Kidney glomerular epithelial cell (primary cell): ENCODE data around the gene CRISP2.

Experiments used
- DNase-seq: peaks from one replicate; lab custom pipeline; 2025; lab: John Stamatoyannopoulos, UW

Gene CRISP2

DNA sequence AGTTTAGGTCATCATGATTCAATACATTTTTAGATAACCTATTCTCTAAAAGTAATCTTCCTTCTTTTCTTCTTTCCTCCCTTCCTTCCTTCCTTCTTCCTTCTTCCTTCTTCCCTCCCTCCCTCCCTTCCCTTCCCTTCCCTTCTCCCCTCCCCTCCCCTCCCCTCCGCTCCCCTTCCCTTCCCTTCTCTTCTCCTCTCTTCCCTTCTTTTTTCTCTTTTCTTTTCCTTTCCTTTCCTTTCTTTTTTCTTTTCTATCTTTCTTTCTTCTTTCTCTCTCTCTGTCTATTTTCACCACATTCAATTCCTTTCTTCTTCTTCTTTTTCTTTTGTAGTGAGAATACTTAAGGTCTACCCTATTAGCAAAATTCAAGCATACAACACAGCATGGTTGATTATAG is 59.4 kb downstream of the CRISP2 start:
- DNase-seq = no peak

DNA sequence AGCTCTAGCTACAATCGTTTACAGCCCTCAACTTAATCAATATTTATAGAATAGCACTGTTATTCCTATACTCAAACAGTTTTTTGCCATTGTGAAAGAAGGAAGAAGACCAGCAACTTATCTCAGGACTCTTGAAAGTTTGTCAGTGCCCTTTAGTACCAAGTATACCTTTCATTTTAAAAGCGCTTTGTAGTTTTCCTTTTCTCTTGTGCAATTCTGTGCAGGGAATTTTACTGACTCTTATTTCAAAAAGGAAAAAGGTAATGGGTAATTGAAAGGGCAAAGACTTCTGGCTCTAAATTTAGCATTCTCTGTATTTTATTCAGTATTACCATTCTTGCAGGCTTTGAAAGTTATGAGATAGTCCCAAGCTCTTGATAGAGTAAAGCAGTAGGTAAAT is 59.9 kb downstream of the CRISP2 start:
- DNase-seq = no peak

DNA sequence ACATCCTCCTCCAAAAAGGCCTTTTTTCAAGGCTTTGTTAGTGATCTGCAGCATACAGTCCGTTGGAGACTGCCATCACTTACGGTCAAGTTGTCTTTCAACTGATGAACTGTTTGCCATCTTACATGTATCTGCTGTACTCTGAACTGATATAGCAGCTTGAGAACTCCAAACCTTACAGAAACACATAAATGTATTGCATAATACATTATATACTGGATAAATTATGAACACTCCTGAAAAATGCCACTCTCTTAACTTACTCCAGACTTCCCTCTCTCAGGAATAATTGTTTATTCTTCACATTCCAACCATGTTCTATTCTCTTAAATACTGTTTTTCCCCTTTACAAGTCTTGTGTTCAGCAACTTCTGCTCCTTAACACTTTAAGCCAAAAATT is 62.1 kb downstream of the CRISP2 start:
- DNase-seq = no peak

DNA sequence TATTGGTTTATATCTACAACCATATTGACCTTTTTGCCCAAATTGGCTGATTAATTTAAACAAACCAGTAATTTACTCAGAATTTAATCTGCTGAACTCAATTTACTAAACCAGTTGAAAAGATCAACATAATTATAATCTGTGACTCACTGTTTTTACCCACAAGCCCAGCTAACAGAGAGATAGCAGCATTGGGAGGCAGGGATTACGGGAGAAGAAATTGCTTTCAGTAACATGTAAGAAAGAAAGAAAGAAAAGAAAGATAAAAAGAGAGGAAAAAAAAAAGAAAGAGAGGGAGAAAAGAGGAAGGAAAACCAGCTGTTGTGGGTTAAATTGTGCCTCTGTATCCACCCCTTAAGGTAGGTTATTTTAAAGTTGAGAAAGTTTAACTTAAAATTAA is 63.4 kb downstream of the CRISP2 start:
- DNase-seq = no peak

DNA sequence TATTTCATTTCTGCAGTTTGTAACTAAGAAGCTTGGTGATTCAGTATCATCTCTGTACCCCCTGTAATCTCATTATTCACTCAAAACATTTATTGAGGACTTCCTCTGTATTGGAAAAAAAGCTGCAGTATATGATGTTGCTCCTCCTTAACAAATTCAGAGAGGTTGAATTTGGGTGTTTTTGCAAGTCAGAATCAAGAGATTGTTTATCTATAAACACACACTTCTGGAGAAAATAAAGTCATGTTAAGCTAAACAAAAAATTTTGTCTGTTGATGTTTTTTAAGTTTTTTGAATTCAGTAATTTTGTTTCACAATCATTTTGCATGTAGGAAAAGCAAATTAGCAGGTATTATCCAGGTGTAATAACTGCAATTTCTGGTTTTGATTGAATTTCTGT is 65.3 kb downstream of the CRISP2 start:
- no peak for DNase-seq

DNA sequence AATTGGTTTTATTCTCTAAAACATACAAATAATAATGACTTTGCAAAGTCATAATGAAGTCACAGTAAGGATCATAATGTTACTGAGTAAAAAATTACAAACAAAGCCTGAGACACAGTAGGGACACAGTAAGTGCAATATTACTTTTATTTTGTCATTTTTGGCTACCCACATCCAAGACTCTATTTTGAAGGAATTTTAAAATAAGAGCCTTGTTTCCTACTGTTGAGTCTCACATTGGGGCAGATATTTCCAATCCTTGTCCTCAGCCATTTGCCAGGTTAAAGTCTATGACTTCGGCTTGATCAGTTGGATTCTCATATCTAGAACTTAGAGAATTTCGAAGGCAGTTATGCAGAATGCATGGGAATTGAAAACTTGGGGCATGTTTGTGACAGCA is 65.9 kb downstream of the CRISP2 start:
- no peak for DNase-seq

DNA sequence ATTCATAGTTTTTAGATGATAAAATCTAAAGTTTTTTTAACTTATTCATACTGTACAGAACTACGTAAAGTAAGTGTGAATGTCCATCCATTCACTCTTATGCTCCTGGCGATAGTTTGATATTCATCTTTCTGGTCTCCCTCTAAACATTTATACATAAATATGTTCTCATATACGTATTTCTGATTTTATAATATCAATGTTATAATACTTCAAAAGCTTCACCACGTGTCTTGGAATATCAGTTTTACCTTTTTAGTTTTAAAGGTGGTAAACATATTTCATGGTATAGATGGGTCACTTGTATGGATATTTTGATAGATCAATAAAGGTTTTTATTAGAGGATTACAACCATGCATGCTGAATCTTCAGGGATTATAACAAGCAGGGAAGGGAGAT is 66.4 kb downstream of the CRISP2 start:
- DNase-seq = no peak

DNA sequence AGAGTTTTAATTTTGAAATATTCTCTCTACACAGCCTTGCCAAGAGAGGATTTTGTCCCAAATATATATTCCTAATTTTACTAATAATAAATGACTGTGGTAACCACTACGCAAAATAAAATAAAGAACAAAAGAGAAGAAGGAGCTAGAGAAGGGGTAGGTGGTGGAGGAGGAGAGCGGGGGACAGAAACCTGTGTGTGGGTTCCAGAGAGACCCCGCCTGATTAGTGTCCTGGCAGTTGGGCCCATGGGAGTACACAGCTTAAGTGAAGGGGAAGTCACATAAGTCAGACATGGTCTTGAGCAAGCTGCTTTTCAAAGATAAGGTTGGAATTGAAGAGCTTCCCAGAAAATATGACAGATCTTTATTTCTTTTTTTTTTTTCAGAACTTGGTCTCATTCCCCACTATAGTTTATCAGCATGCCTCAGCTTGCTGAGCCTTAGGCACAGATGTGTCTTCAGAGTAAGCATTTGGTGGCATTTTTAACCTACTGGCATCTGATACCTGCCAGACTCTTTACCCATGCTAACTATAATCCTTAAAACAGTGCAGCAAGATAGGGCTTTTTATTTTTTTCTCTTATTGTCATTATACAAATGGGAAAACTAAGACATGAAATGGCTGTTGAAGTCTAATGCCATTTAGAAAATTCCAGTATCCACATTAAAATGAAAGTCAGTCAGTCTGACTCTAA is 67.1 kb downstream of the CRISP2 start:
- no peak for DNase-seq

DNA sequence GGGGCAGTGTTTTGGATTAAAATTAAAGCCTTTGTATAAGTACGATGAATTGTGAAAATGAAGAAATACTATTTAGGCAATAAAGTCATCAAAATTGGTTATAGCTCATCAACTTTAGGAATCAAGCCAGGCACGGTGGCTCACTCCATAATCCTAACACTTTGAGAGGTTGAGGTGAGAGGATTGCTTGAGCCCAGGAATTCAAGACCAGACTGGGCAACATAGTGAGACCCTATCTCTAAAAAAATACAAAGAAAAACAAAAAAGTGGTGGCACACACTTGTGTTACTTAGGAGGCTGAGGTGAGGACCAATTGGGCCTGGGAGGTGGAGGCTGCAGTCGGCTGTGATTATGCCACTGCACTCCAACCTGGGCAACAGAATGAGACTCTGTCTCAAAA is 68.2 kb downstream of the CRISP2 start:
- no peak for DNase-seq
